B cell (primary cell): ENCODE data around the gene RNF212.

Experiments used
- EZH2 ChIP-seq: IDR thresholded peaks from 2 replicates; pipeline ENCODE4 v1.6.1; 2012; ENCODE audit warnings: borderline replicate concordance, low read depth, mild to moderate bottlenecking, moderate library complexity, low read length; ENCODE audit not compliant: insufficient read depth, poor library complexity, severe bottlenecking
- TF ChIP-seq, protein P1 (sequence below): fragments of 200-600 bp; IDR thresholded peaks from one replicate; pipeline ENCODE4 v1.8.0; 2022; ENCODE audit warnings: antibody characterized with exemption, mild to moderate bottlenecking

DNA sequence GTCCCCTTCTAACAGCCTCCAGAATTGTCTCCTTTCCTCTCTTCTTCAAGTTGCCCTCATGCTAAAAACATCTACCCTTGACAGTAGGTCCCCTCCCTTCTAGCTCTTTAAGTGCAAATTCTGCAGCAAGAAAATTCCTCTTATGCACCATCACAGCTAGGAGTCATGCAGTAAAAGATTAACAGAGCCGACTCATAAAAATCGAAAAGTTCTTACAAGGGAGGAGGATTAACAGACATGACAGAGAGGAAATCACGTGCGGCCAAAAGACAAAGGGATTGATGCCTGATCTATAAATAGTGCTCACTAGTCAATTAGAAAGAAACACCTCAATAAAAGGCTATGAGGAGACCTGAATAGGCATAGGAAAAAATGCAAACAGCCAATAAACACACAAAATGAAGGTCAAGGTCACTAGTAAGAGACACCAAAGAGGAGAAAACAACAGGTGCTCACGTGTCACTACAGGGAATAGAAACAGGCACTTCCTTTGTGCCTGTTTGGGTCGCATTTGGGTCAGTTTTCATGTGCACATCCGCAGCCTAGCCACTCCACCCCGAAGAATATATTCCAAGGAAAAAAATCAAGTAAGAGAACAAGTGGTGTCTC is 3.4 kb downstream of the RNF212 start:
- TF ChIP-seq, protein P1, sequence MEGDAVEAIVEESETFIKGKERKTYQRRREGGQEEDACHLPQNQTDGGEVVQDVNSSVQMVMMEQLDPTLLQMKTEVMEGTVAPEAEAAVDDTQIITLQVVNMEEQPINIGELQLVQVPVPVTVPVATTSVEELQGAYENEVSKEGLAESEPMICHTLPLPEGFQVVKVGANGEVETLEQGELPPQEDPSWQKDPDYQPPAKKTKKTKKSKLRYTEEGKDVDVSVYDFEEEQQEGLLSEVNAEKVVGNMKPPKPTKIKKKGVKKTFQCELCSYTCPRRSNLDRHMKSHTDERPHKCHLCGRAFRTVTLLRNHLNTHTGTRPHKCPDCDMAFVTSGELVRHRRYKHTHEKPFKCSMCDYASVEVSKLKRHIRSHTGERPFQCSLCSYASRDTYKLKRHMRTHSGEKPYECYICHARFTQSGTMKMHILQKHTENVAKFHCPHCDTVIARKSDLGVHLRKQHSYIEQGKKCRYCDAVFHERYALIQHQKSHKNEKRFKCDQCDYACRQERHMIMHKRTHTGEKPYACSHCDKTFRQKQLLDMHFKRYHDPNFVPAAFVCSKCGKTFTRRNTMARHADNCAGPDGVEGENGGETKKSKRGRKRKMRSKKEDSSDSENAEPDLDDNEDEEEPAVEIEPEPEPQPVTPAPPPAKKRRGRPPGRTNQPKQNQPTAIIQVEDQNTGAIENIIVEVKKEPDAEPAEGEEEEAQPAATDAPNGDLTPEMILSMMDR, result no peak
- no peak for TF ChIP-seq EZH2
